Loucy (cell line): ENCODE data around the gene ASL.

Experiments
- CTCF ChIP-seq: fragments of 200-600 bp; sonication (generic); conservative IDR thresholded peaks from 2 replicates; pipeline ENCODE4 v1.5.1; 2014; ENCODE audit warnings: mild to moderate bottlenecking, antibody characterized with exemption, low read length
- EZH2phosphoT487 ChIP-seq: fragments of 200-600 bp; IDR thresholded peaks from 2 replicates; pipeline ENCODE4 v1.6.1; 2018; ENCODE audit warnings: antibody characterized with exemption, mild to moderate bottlenecking, moderate library complexity, borderline replicate concordance

DNA sequence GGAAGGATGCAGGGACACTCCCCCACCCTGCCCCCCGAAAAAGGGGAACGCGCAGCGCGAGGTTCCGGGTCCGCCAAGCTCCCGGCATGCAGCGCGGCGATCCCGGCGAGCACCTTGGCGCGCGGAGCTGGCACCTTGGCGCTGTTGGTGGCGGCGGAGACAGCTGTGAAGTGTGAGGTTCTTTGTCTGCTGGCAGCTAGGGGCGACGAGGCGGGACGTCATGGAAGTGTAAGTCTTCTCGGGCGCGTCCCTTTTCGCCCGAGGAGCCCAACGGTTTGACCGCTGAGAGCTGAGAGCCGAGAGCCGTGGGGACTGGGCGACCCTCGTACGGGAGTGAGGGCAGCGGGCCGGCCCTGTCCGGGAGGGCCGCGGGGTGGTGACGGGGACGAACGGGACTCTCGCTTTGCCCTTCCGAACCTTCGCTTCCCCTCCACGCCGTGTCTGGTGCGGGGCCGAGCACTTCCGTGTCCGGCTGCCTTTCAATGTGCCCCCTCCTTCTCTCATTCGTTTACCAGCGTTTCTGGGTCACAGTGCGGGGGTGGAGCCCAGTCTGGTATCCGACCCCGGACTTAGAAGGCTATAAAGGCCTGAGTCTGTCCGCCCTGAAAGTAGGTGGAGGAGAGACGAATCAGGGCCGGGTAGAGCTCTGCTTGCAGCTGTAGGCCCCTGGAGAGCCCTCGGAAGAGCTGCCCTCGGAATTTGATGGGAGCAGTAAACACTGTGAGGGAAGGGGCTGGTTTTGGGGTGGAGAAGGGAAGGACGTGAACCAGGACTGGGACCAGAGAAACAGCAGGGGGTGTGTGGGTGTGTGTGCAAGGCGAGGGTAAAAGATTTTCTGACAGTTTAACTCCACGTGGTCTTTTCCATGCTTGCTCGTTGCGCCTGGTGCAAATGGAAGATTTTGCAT lies 39.4 kb downstream of the ASL start, which contains the start of gene CRCP:
- TF ChIP-seq CTCF (peak; percentile 32; the same call in 1 of the 2 replicates), EZH2phosphoT487 (no peak)
